Cardiac muscle cell (in vitro differentiated cells and primary cell): ENCODE measurements around the gene PDE6A. TPM values are rescaled to one million over a fixed set of nuclear protein-coding genes. Genes with fewer than 3 reads are reported as not detected.
A peak's percentile ranks its signal among the peaks of the same experiment; 100 is the strongest.

Experiments used
- DNase-seq, 2 donors: peaks; one replicate each; pipeline versions ENCODE4 v3.0.0 to v3.0.0-alpha.2; 2010 to 2017; ENCODE audit warnings: low read depth in 1 of 2, low spot score in 1 of 2
- H3K27ac ChIP-seq: fragments of 200-600 bp; sonication (generic); 2 replicates; pipeline ENCODE4 v1.5.1; 2016
- H3K27me3 ChIP-seq: fragments of 200-600 bp; sonication (generic); 2 replicates; pipeline ENCODE4 v1.6.0; 2016; ENCODE audit warnings: control low read depth
- H3K36me3 ChIP-seq: fragments of 200-600 bp; sonication (generic); 2 replicates; pipeline ENCODE4 v1.5.1; 2016; ENCODE audit warnings: control low read depth
- H3K4me1 ChIP-seq: fragments of 200-600 bp; sonication (generic); 2 replicates; pipeline ENCODE4 v1.8.1; 2017; ENCODE audit warnings: low read depth, mild to moderate bottlenecking, mixed run types
- H3K4me3 ChIP-seq: fragments of 200-600 bp; sonication (generic); 2 replicates; pipeline ENCODE4 v1.5.1; 2016; ENCODE audit warnings: mild to moderate bottlenecking
- H3K9me3 ChIP-seq: fragments of 200-600 bp; sonication (generic); 2 replicates; pipeline ENCODE4 v1.5.1; 2017; ENCODE audit warnings: low read depth, mild to moderate bottlenecking, control low read depth
- CTCF ChIP-seq: IDR thresholded peaks from 2 replicates; pipeline ENCODE4 v1.5.1; 2012; ENCODE audit warnings: low read depth, mild to moderate bottlenecking, low read length
- polyA plus RNA-seq: library from polyadenylated mRNA; unstranded; fragments of >200 nt; fragmentation: Nextera tagmentation; extraction: Ambion mirVana; gene quantifications from 2 replicates; pipeline ENCODE4 v1.2.1, GENCODE V29; 2016
- total RNA-seq: library from RNA; depleted of rRNA; stranded (reverse); fragments of >200 nt; gene quantifications from 2 replicates; pipeline ENCODE4 v1.2.3, GENCODE V29; 2016

The PDE6A gene
- total and polyA plus RNA-seq, 2 experiments from 2014 or later, result not detected

DNA sequence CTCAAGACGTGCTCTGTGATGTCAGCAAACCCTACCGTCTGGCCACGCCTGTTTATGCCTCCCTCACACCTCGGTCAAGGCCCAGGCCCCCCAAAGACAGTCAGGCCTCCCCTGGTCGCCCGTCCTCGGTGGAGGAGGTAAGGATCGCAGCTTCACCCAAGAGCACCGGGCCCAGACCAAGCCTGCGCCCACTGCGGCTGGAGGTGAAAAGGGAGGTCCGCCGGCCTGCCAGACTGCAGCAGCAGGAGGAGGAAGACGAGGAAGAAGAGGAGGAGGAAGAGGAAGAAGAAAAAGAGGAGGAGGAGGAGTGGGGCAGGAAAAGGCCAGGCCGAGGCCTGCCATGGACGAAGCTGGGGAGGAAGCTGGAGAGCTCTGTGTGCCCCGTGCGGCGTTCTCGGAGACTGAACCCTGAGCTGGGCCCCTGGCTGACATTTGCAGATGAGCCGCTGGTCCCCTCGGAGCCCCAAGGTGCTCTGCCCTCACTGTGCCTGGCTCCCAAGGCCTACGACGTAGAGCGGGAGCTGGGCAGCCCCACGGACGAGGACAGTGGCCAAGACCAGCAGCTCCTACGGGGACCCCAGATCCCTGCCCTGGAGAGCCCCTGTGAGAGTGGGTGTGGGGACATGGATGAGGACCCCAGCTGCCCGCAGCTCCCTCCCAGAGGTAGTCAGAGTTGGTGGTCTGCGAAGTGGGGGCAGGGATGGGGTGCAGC is 111.3 kb downstream of the PDE6A start:
- Histone ChIP-seq H3K36me3 (no peaks in the 10 kb centered on the region), H3K4me1 (no peaks in the 10 kb centered on the region), H3K27ac (no peak overlapping the region), H3K27me3 (no peaks in the 10 kb centered on the region), H3K4me3 (no peak overlapping the region), H3K9me3 (no peaks in the 10 kb centered on the region)
- DNase-seq, result no peak
- no peak for TF ChIP-seq CTCF

DNA sequence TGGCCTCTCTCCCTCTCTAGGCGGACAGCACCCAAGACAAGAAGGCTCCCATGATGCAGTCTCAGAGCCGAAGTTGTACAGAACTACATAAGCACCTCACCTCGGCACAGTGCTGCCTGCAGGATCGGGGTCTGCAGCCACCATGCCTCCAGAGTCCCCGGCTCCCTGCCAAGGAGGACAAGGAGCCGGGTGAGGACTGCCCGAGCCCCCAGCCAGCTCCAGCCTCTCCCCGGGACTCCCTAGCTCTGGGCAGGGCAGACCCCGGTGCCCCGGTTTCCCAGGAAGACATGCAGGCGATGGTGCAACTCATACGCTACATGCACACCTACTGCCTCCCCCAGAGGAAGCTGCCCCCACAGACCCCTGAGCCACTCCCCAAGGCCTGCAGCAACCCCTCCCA is 112.0 kb downstream of the PDE6A start:
- Histone ChIP-seq H3K9me3 (no peaks in the 10 kb centered on the region), H3K4me3 (no peak overlapping the region), H3K27me3 (no peaks in the 10 kb centered on the region), H3K27ac (no peak overlapping the region), H3K4me1 (no peaks in the 10 kb centered on the region), H3K36me3 (no peaks in the 10 kb centered on the region)
- no peak for TF ChIP-seq CTCF
- no peak for DNase-seq

DNA sequence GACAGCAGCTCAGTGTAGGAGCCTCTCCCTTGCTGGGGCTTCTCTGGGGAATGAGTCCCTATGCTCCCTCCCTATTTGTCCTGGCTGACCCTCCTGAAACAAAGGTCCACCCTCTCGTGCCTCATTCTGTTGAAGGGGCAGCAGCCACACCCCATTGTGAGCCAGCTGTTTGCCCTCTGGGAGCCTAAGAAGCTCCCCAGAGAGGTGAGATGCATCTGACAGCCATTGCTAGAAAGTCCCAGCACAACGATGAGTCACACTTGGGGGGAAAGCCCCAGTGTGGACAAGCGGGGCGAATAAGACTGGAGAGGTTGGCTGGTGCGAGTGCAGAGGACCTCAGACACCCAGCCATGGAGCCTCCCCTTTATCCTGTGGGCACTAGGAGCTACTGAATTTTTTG is 113.1 kb downstream of the PDE6A start:
- no peak for DNase-seq
- Histone ChIP-seq H3K4me3 (no peak overlapping the region), H3K27ac (no peak overlapping the region), H3K4me1 (no peaks in the 10 kb centered on the region), H3K36me3 (peaks cover 2% of the 10 kb centered on the region), H3K27me3 (no peaks in the 10 kb centered on the region), H3K9me3 (no peaks in the 10 kb centered on the region)
- TF ChIP-seq CTCF, result no peak

DNA sequence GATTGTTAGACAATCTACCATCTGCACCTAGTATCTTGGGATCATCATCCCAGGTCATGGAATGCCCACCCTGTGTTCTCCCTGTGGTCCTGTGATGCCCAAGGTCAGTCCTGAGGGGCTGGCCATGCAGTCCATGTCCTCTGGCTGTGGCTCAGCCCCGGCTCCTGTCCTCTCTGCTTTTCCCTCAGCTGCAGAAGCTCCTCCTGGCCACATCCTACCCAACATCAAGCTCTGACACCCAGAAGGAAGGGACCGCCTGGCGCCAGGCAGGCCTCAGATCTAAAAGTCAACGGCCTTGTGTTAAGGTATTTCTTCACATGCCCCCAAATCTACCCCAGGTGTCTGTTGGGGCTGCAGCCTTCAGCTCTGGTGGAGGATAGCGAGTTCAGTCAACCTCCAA is 114.0 kb downstream of the PDE6A start:
- H3K4me3 ChIP-seq, result no peak overlapping the region
- no peaks in the 10 kb centered on the region for H3K4me1 ChIP-seq
- H3K27ac ChIP-seq, result no peak overlapping the region
- no peak for TF ChIP-seq CTCF
- H3K27me3 ChIP-seq, result no peaks in the 10 kb centered on the region
- no peak for DNase-seq
- no peaks in the 10 kb centered on the region for H3K9me3 ChIP-seq
- peaks cover 2% of the 10 kb centered on the region for H3K36me3 ChIP-seq

- H3K4me1 ChIP-seq, result no peaks in the 10 kb centered on the region
- DNase-seq, result peak in 1 of 2 donors; percentile 25
- H3K27me3 ChIP-seq, result no peaks in the 10 kb centered on the region
- peaks cover 2% of the 10 kb centered on the region for H3K36me3 ChIP-seq
- no peaks in the 10 kb centered on the region for H3K9me3 ChIP-seq
- no peak overlapping the region for H3K27ac ChIP-seq
- no peak overlapping the region for H3K4me3 ChIP-seq
- peak; percentile 22 for TF ChIP-seq CTCF
Observed at GRCh38 chr5:149829954-149830353, 114.6 kb downstream of the PDE6A start.
